Adipose tissue (tissue), 3 donors: Measurements from ENCODE around the gene GTF2H2. TPM values are rescaled to one million over a fixed set of nuclear protein-coding genes. Genes with fewer than 3 reads are reported as not detected.
"Not testable (repeated sequence)": the region's sequence is repeated elsewhere in the genome, so short reads cannot be mapped to it uniquely, and the experiment has no call there.

ENCODE experiments used
- H3K27ac ChIP-seq: one replicate; pipeline ENCODE4 v1.5.1; 2013; ENCODE audit warnings: low read depth, low read length
- WGBS, 3 donors: extraction: QIAGEN DNeasy Blood & Tissue Kit; methylation state at CpG; one replicate each; pipeline ENCODE4 v1.1.7; 2013; 5-methylcytosine and 5-hydroxymethylcytosine counted together
- polyA plus RNA-seq, 3 donors: library from polyadenylated mRNA; stranded (reverse); fragments of 200-250 nt; gene quantifications; one replicate each; pipeline ENCODE4 v1.2.3, GENCODE V29; 2013
- donor health status: healthy with polysubstance abuse.
- donor health status: Bipolar disorder and iron deficiency.
- donor health status: healthy.

Gene GTF2H2
- 1 to 10 TPM; 5.4 to 5.8 (median 5.8) TPM for polyA plus RNA-seq

DNA sequence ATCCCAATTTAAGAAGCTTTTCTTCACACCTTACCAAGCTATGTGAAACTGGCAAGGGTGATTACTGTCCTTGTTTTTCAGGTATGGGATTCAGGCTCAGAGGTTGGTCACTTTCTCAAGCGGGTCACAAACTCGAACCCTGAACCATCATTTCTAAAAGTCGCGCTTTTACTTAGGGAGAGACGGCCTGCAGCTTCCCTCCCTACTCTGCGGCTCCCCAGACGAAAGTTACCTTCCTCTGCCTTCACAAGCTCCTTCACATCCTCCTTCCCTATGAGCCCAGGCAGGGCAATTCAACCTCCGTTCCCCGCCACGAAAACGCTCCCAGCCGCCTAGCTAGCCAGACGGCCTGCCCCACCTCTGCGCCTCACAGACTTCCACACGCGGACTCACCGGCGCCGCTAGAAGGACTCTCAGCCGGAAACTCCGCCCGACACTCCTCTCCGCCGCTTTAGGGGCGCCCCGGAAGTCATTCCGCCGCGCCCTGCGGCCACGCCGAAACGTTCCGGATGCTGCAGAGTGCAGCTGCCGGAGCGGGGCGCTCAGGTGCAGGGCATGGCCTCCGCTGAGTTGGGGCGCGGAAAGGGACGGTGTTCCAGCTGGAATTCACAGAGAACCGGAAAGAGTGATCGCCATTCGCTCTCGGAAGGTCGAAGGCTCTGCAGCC is at the start of gene GTF2H2:
GTF2H2 (minus strand) TSS at position 415 of the 667 bp plus-strand sequence. CDS start 4,913 bp downstream, outside the sequence.
- no CpG with 5 or more reads among the region's 46 CpGs for WGBS, 3 donors
- not testable (repeated sequence) for H3K27ac ChIP-seq

DNA sequence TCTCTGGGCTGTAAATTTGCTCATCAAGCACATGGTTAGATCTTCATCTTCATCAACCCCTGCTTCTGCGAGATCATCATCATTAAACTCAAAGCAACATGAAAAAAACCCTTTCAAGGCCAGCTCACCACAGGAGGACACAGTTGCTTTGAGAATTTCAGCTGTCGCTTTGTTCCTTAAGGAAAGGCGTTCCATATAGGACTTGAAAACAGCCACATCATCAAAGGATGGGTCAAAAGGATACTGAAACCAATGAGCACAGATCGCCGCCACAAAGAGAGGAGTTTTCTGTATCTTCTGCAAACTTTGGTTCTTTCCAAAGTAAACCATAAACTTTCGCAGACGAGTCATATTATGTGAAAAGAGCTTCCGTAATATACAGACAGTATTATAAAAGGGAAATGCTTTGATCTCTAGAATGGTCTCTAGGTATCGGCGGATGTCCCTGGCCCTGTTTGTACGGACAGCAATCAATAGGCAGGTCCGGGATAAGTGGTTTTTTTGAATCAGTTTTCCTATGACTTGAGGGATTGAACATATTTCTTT is 42.3 kb upstream of the GTF2H2 start:
- no CpG with 5 or more reads among the region's 12 CpGs for WGBS, 3 donors
- H3K27ac ChIP-seq: not testable (repeated sequence)

DNA sequence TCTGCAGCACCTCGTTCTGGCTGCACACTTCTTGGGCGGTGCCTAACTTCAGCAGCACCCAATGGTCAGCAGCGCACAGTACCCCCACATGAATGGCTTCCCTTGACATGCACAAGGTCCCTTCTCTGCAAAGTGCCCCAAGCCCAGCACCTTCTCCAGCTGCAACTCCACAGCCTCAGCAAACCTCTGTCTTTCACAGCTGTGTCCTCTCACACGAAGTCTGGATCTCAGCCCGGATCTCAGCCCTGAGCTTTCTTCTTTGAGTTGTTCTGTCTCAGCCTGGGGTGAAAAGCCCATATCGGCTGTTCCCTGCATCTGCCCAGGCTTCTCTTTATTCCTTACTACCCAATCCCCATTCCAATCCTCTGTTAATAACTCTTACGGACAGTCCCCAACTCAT is 32.5 kb upstream of the GTF2H2 start:
- no CpG with 5 or more reads among the region's 7 CpGs for WGBS, 3 donors
- not testable (repeated sequence) for H3K27ac ChIP-seq

DNA sequence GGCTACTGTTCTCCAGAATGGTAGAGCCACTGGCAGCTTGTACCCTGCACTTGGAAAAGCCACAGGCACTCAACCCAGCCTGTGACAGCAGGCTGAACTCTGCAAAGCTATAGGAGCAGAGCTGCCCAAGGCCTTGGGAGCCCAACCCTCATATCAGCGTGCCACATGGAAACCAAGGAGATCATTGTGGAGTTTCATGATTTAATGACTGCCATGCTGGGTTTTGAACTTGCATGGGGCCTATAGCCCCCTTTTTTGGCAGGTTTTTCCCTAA is 30.4 kb upstream of the GTF2H2 start:
- no CpG with 5 or more reads among the region's 1 CpG for WGBS, 3 donors
- not testable (repeated sequence) for H3K27ac ChIP-seq

DNA sequence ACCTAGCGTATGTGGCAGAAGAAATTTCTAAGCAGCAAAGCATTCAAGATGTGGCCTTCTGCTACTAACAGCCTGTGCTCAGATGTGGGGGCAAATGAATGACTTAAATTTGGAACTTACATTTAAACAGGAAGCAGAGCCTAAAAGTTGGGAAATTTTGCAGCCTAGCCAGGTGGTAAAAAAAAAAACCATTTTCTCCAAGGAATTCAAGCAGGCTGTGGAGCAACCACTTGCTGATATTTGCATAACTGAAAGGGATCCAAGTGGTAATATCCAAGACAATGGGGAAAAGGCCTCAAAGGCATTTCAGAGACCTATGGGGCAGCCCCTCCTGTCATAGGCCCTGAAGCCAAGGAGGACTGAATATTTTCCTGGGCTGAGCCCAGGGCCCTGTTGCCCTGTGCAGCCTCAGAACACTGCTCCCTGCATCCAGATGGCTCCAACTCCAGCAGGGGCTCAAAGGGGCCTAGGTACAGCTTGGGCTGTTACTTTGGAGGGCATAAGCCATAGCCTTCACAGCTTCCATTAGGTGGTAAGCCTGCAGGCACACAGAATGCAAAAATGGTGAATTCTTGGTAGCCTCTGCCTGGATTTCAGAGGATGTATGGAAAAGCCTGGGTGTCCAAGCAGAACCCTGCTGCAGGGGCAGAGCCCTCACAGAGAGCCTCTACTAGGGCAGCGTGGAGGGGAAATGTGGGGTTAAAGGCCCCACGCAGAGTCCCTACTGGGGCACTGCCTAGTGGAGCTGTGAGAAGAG is 29.9 kb upstream of the GTF2H2 start:
- WGBS, 3 donors: 91 to 100% (median 100%) methylated on average over 2 of the region's 3 CpGs
- not testable (repeated sequence) for H3K27ac ChIP-seq

DNA sequence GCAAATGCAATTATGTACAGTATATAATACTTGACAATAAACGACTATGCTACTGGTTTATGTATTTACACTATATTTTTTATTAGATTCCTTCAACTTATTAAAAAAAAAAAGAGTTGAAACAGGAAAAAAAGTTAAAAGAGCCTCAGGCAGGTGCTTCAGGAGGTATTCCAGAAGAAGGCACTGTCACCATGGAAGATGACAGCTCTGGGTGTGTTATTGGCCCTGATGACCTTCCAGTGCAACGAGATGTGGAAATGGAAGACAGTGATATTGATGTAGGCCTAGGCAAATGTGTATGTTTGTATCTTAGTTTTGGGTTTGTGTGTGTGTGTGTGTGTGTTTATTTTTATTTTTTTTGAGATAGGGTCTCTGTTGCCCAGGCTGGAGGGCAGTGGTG is 22.3 kb upstream of the GTF2H2 start:
- 70 to 86% (median 84%) methylated on average over 1 of the region's 2 CpGs for WGBS, 3 donors

DNA sequence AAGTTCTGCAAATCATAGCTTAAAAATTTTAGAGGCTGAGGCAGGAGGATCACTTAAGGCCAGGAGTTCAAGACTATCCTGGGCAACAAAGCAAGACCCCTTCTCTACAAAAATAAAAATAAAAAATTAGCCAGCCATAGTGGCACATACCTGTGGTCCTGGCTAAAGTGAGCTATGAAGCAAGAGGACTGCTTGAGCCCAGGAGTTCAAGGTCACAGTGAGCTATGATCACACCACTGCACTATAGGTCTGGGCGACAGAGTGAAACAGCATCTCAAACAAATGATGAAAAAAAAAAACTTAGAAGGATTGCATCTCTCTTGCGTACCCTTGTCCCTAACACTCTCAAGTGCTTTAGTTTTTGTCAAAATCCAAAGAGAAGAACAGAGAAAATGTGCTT is 21.3 kb upstream of the GTF2H2 start:
- 73 to 97% methylated on average over 1 of the region's 2 CpGs; no CpG with 5 or more reads in 1 of the 3 donors for WGBS, 3 donors
- H3K27ac ChIP-seq: not testable (repeated sequence)

More for the DNA sequence above, 22.3 kb upstream of the GTF2H2 start:
- not testable (repeated sequence) for H3K27ac ChIP-seq

DNA sequence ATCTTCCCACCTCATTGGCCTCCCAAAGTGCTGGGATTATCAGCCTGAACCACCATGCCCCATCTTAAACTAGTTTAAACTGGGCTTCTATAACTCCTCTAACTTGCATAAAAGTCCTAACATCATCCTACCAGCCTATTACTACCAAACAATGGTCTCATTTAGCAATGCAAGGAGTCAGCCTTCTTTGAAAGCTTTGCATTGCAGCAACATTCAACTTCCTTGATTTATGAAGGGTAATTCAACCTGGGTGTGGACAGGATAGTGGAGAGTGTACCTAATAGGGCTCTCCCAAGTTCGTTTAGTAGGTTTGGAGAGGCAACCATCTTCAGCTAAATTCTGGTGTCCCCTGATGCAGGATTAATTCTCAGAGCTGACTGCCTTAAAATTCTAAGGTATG is 18.7 kb upstream of the GTF2H2 start:
- WGBS, 3 donors: no CpG with 5 or more reads among the region's 1 CpG

DNA sequence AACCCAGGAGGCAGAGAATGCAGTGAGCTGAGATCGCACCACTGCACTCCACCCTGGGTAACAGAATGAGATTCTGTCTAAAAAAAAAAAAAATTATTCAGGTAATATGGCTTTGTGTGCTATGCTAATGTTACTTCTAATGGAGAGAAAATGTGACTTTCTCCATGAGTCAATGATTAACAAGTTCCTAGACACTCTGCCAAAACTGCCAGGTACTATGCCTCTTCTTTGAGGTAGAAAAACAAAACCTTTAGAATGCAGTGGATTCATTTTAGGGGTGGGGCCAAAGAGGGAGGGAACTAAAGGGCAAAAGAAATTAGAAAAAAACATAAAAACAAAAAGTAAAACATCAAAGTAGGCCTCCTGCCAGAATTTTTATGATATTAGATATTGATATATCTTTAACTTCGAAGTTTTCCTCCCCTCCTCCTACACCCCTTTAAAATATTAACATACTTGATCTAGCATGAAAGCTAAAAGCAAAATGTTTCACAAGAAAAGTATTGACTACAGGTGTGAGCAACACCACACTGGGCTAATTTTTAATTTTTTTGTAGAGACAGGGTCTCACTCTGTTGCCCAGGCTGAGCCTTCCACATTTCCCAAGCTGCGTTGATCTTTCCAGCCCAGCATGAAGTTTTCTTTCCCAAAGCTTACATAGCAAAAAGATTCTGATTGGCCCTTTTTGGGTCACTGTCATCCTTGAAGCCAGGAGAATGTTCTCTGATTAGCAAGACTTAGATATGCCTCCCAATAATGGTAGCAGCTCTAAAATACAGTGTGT is 17.0 kb upstream of the GTF2H2 start:
- no CpG with 5 or more reads among the region's 3 CpGs for WGBS, 3 donors
- H3K27ac ChIP-seq: not testable (repeated sequence)

More for the DNA sequence above, 18.7 kb upstream of the GTF2H2 start:
- H3K27ac ChIP-seq: not testable (repeated sequence)

DNA sequence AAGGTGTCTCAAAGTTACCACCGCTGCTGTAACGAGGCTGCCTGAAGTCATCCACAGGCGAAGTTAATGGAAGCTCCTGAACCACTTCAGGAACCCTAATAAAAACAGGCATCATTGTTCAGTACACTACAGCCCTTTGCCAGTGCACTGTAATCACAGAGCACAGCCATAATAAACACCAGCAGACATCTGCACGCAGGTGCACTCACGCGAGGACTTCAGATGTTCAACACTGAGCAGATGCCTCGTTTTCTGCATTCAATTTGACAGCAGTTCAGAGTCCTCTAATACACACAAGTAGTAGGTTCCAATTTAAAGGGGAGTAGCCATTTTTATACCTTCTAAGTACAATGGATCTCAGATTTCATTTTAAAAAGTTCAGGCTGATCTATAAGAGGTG is 15.4 kb upstream of the GTF2H2 start:
- WGBS, 3 donors: no CpG with 5 or more reads among the region's 7 CpGs
- H3K27ac ChIP-seq: not testable (repeated sequence)

DNA sequence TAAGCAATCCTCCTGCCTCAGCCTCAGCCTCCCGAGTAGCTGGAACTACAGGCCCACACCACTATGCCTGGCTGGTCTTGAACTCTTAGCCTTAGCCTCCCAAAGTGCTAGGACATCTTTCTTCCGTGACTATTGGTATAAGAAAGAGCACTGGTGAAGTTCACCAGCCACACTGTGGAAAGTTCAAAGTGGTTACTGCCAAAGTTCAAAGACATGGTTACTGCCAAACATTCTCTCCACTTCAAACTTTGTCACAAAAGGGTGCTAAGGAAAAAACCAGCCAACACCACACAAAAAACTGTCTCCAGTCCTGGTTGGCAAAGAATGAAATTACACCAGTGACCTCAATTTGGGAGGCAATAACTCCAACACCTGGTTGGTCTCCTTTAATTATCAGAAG is 14.9 kb upstream of the GTF2H2 start:
- WGBS, 3 donors: no CpG with 5 or more reads among the region's 2 CpGs

DNA sequence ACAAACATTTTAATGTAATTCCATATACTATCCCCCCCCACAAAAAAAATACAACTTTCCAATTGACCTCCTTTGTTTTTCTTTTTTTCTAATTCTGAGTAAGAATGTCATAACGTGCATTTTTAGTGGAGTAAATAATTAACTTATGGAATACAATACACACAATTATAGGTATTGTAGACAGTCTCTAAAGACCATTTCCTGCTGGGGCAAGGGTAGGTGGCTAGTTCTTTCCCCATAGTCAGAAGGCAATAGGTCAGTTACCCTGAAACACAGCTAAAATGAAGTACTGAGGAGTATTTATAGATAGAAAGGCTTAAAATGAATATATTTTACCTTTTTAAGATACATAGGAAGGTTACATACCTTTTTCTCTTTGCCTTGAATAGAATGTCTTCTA is 6.2 kb downstream of the GTF2H2 start:
- not testable (repeated sequence) for H3K27ac ChIP-seq
- WGBS, 3 donors: no CpG with 5 or more reads among the region's 1 CpG

More for the DNA sequence above, 14.9 kb upstream of the GTF2H2 start:
- H3K27ac ChIP-seq: not testable (repeated sequence)

DNA sequence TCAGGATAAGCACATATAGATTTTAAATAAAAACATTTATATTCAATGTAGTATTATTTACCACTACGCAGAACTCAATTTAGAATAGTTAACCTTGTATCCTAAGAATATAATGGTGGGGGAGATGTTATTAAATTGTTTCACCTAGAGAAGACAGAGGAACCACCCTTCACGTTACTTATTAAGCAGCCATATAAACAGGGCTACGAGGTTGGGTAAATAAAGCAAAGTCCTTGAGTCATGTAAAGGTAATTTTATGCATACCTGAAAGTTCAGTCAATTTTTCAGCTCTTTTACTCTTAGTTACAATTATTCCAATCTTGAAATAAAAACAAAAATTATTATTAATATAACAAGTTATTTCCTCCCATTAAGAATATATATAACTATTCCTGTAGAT is 8.1 kb downstream of the GTF2H2 start:
- not testable (repeated sequence) for H3K27ac ChIP-seq
- WGBS, 3 donors: no CpG with 5 or more reads among the region's 3 CpGs

DNA sequence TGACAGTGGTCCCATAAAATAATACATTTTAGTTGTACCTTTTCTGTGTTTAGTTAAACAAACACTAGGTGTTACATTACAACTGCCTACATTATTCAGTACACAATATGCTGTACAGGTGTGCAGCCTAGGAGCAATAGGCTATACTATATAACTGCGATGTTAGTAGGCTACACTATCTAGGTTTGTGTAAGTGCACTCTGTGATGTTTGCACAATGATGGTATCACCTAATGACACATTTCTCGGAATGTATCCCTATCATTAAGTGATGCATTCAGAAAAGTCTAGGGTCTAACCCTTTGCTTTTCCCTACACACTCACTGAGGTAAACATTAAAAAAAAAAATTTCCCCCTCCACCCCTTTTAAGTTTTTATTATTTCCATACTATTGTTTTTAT is 22.7 kb downstream of the GTF2H2 start:
- 85 to 100% (median 100%) methylated on average over 1 of the region's 2 CpGs for WGBS, 3 donors
- H3K27ac ChIP-seq: not testable (repeated sequence)

DNA sequence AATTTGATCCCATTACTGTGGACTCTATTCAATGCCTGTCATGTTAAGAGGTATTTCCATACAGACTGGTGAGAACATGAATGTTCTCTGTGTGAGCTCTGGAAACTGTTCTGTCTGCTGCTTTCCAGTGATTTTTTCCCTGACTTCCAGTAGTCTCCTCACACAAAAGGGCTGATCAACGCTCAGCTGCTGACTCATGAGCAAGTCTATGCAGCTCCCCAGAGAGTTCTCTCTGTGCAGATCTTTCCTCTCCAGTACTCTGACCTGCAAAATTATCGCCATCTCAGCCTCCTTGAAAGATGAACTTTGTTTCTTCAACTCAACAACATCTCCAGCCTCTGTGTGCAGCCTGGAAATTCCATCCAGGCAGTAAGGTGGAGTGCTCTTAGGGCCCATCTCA is 23.3 kb downstream of the GTF2H2 start:
- no CpG with 5 or more reads among the region's 2 CpGs for WGBS, 3 donors
- H3K27ac ChIP-seq: not testable (repeated sequence)

DNA sequence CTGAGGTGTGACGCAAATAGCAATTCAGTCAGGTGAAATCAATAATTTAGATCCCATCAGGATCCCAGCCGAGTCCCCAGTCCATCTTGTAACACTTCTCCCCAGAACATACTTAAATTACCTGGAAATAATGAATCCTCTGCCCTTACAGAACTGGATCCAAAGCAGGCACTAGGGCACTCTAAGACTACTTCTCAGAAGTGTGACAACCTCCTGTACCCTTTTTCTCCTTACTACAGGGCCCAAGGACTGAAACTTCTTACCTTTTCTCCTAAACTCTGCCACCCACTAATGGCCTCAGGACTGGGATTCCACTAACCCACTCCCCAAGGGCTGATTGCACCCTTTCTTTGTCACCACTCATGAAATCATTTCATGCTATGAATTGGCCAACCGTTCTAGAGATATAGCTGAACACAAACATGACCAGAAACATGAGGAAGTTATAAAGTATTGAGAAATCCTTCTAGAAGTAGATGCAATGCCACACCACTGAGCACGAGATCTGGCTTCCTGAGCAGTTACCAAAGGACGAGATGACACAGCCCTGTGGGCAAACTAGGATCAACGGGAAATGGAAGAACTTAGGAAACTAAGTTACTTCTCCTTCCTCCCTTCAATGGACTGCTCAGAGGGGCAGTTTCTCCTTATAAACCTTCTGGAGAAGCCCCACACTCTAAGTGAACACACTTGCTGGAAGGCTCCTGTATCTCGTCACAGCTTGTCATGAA is 36.3 kb downstream of the GTF2H2 start:
- no CpG with 5 or more reads among the region's 7 CpGs for WGBS, 3 donors
- not testable (repeated sequence) for H3K27ac ChIP-seq

DNA sequence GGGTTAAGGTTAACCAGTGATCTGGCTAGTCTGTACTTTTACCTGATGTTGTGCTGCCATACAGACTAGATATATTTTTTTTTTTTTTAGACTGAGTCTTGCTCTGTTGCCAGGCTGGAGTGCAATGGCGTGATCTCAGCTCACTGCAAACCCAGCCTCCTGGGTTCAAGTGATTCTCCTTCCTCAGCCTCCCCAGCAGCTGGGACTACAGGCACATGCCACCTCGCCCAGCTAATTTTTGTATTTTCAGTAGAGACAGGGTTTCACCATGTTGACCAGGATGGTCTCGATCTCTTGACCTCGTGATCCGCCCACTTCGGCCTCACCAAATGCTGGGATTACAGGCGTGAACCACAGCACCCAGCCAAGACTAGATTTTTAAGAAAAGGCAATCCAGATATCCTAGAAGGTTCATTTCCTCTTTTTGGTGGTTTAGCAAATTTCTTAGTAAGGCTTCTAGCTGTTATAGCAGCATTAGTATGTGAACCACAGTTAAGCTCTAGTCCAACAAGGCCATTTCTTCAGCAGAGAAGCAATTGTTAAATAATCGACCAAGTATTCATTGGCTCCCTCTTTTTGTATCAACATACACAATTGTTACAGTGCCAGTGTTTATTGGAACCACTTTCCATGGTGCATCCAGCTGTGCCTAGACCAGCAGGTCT is 42.1 kb downstream of the GTF2H2 start, which contains the start of gene NAIP:
NAIP (minus strand) TSS at position 51 of the 665 bp plus-strand sequence. CDS start 12,424 bp downstream, outside the sequence.
- H3K27ac ChIP-seq: not testable (repeated sequence)
- no CpG with 5 or more reads among the region's 8 CpGs for WGBS, 3 donors

DNA sequence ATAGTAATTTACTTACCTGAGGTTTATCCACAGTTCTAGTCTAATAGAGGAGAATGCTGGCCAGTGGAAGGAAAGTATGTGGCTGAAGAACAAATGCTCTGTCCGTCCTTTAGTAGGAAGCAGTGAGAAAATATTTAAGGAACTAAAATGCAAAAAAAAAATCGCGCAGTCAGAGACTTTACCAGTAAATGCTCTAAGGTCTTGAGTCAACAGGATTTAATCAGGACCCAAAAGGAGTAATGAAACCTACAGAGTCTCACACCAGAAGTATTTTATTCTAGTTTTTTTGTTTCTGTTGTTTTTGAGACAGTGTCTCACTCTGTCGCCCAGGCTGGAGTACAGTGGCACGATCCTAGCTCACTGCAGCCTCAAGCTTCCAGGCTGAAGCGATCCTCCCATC is 46.8 kb downstream of the GTF2H2 start:
- H3K27ac ChIP-seq: not testable (repeated sequence)
- no CpG with 5 or more reads among the region's 6 CpGs for WGBS, 3 donors
